Left lung (tissue), 10 donors: Measurements from ENCODE around the gene STAMBP. TPM values are rescaled to one million over a fixed set of nuclear protein-coding genes. Genes with fewer than 3 reads are reported as not detected.
"Not testable (repeated sequence)": the region's sequence is repeated elsewhere in the genome, so short reads cannot be mapped to it uniquely, and the experiment has no call there.

Source experiments
- ATAC-seq: fragments of 200-7000 bp; cut with Tn5 transposase; one replicate; pipeline ENCODE4 v1.9.1; 2020; ENCODE audit warnings: moderate library complexity
- DNase-seq, 4 donors: peaks; one replicate each; pipeline ENCODE4 v3.0.0-alpha.2; 2013 to 2020
- H3K27ac ChIP-seq, 2 donors: fragments of 200-600 bp; sonication (generic) in 1 of 2; one replicate each; pipeline versions ENCODE4 v1.5.0 to v1.8.0; 2020 to 2021
- H3K27me3 ChIP-seq, 2 donors: fragments of 200-600 bp; sonication (generic) in 1 of 2; one replicate each; pipeline versions ENCODE4 v1.5.0 to v1.8.0; 2020 to 2021
- H3K36me3 ChIP-seq, 2 donors: fragments of 200-600 bp; sonication (generic) in 1 of 2; one replicate each; pipeline versions ENCODE4 v1.5.0 to v1.8.0; 2020 to 2021
- H3K4me1 ChIP-seq, 2 donors: fragments of 200-600 bp; one replicate each; pipeline ENCODE4 v1.8.0; 2021
- H3K4me3 ChIP-seq, 2 donors: fragments of 200-600 bp; sonication (generic) in 1 of 2; one replicate each; pipeline versions ENCODE4 v1.5.0 to v1.8.0; 2020 to 2021; ENCODE audit warnings: mild to moderate bottlenecking in 1 of 2
- H3K9me3 ChIP-seq, 2 donors: fragments of 200-600 bp; sonication (generic) in 1 of 2; one replicate each; pipeline versions ENCODE4 v1.5.0 to v1.8.0; 2020 to 2021
- intact Hi-C, 2 donors: fragments of 100-400 bp; cut with DNase I; formaldehyde crosslinking; loops; one replicate each; pipeline versions ENCODE4 v1.11.2 to v1.14.2; 2022
- polyA plus RNA-seq, 6 donors: library from polyadenylated mRNA; unstranded; fragments of 120-200 nt; gene quantifications; one replicate each; pipeline ENCODE4 v1.2.1, GENCODE V29; 2013; ENCODE audit not compliant: insufficient read length in 6 of 6
- total RNA-seq, 2 donors: library from RNA; stranded (reverse); fragmentation: NEBNext Ultra II Directional; extraction: Animal tissue kit (Norgen Biotek cat#: 25700); gene quantifications; one replicate each; pipeline ENCODE4 v1.2.1, GENCODE V29; 2021
- TF ChIP-seq, protein P1 (sequence below), 2 donors: fragments of 200-600 bp; sonication (generic) in 1 of 2; IDR thresholded peaks; one replicate each; pipeline versions ENCODE4 v1.5.0 to v1.8.0; 2021; ENCODE audit warnings: antibody characterized with exemption in 2 of 2
- donor health status: DM: no; HTN: yes; CAD: no.
- donor health status: DM: no; HTN: no; CAD: no.

The STAMBP gene
- total and polyA plus RNA-seq, 8 donors: 32.6 to 57.0 (median 51.1) TPM

DNA sequence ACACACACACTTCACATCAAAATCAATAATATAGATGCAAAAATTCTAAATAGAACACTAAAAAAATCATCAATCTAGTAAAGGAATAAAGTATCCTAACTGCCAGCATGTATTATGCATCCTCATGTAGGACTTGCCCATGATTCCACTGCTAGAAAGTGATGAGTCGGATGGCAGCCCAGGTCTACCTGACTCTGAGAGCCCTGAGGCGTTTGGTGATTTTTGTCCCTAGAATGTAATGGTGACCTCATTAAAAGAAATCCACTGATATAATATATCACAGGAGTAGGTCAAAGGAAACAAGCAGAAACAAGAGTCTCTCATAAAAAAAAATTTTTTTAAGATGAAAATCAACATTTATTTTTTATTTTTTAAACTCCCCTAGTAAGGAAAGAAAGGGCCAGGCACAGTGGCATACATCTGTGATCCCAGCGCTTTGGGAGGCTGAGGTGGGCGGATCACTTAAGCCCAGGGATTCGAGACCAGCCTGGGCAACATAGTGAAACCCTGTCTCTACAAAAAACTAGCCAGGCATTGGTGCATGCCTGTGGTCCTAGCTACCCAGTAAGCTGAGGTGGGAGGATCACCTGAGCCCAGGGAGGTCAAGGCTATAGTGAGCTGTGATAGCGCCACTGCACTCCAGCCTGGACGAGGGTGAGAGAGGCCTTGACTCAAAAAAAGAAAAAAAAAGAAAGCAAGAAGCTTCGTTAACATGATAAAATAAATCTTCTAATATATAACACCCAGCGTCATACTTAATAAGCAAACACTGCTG, 39.6 kb downstream of the STAMBP start:
- intact Hi-C loops: no loop called here
- Histone ChIP-seq H3K4me3 (no peak overlapping the region), H3K27me3 (no peaks in the 10 kb centered on the region), H3K9me3 (no peaks in the 10 kb centered on the region), H3K4me1 (no peaks in the 10 kb centered on the region), H3K36me3 (peaks cover 0 to 38% of the 10 kb centered on the region in 2 donors), H3K27ac (no peak overlapping the region)
- TF ChIP-seq, protein P1, sequence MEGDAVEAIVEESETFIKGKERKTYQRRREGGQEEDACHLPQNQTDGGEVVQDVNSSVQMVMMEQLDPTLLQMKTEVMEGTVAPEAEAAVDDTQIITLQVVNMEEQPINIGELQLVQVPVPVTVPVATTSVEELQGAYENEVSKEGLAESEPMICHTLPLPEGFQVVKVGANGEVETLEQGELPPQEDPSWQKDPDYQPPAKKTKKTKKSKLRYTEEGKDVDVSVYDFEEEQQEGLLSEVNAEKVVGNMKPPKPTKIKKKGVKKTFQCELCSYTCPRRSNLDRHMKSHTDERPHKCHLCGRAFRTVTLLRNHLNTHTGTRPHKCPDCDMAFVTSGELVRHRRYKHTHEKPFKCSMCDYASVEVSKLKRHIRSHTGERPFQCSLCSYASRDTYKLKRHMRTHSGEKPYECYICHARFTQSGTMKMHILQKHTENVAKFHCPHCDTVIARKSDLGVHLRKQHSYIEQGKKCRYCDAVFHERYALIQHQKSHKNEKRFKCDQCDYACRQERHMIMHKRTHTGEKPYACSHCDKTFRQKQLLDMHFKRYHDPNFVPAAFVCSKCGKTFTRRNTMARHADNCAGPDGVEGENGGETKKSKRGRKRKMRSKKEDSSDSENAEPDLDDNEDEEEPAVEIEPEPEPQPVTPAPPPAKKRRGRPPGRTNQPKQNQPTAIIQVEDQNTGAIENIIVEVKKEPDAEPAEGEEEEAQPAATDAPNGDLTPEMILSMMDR (IDR thresholded peaks at IDR 0.05): no peak
- DNase-seq (no peak), ATAC-seq (no peak)

DNA sequence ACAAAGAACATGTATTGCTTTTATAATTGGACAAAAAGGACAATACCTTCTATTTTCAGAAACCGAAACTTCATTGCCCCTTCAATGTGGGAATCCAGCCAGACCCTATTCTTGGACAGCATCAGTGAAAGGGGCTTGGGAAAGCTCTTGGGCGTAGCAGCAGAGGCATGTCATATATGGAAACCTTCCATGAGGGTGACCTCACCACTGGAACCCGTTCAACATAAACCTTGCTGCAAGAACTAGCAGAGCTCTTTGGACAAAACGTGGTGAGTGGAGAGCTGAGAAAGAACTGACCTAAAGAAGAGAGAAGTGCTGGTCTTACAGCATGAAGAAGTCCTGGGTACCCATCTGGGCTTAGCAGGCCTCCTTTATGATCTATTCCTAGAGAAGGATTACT, 41.3 kb downstream of the STAMBP start:
- no peaks in the 10 kb centered on the region for H3K27me3 ChIP-seq
- H3K9me3 ChIP-seq: no peaks in the 10 kb centered on the region
- peak in 2 of 4 donors; percentile 54 to 87 for DNase-seq
- no peaks in the 10 kb centered on the region for H3K4me1 ChIP-seq
- intact Hi-C loops: no loop called here
- H3K27ac ChIP-seq: no peak overlapping the region
- ATAC-seq: no peak
- peaks cover 0 to 21% of the 10 kb centered on the region in 2 donors for H3K36me3 ChIP-seq
- TF ChIP-seq, protein P1 (IDR thresholded peaks at IDR 0.05): no peak
- no peak overlapping the region for H3K4me3 ChIP-seq

DNA sequence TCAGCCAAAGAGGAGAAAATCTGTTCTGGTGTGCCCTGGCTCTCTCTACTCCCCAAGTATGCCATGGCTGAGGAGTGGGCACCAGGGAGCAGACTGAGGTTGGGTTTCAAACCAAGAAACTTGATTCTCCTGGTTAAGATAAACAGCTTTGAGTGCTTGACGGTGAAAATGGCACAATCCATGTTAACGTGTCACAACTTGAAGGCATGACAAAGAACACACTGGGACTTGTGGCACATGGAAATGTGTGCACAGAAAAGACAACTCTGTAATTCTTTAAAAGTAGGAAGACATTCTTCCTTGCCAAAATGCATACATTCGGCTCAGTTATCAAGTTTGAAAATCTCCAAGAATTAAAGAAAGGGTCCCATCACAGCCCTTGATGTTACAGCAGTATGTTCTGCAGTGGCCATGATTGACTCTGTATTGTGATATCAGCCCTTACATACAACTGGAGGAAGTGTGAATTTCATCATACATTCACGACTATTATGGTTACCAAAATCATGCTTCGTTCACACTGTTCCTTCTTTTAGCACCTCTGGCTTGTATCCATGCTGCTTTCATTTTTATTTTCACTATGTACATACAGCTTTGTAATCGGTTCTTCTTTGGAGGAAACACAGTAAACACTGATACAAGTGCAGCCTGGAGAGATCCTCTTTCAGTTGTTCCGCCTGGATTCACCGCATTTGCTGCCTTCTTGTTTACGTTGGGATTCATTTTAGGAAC, 48.5 kb downstream of the STAMBP start:
- DNase-seq: no peak

DNA sequence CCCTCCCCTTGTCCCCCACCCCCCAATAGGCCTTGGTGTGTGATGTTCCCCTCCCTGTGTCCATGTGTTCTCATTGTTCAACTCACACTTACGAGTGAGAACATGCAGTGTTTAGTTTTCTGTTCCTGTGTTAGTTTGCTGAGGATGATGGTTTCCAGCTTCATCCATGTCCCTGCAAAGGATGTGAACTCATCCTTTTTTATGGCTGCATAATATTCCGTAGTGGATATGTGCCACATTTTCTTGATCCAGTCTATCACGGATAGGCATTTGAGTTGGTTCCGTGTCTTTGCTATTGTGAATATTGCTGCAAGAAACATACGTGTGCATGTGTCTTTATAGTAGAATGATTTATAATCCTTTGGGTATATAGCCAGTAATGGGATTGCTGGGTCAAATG, 49.2 kb downstream of the STAMBP start:
- intact Hi-C loops, H3K36me3 ChIP-seq, H3K4me3 ChIP-seq, ATAC-seq, H3K4me1 ChIP-seq, H3K9me3 ChIP-seq, H3K27ac ChIP-seq, H3K27me3 ChIP-seq, DNase-seq: not testable (repeated sequence)

More for the DNA sequence above, 48.5 kb downstream of the STAMBP start:
- Histone ChIP-seq H3K27ac (peak overlapping the region in 1 of 2 donors; percentile 1), H3K4me3 (no peak overlapping the region), H3K36me3 (no peaks in the 10 kb centered on the region), H3K27me3 (no peaks in the 10 kb centered on the region), H3K4me1 (peaks cover 0 to 4% of the 10 kb centered on the region in 2 donors), H3K9me3 (no peaks in the 10 kb centered on the region)
- TF ChIP-seq, protein P1 (IDR thresholded peaks at IDR 0.05): no peak
- peak; percentile 63 for ATAC-seq
- intact Hi-C loops: no loop called here

DNA sequence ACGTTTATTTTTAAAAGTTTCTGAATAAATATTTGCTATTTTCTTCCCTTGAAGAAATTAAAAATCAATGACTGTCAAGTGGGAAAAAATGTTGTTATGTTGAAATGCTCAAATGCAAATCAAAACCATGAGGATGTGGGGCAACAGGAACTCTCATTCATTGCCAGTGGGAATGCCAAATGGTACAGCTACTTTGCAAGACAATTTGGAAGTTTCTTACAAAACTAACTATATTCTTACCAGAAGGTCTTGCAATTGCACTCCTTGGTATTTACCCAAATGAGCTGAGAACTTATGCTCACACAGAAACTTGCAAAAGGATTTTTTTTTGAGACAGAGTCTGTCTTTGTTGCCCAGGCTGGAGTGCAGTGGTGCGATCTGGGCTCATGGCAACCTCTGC, 56.6 kb downstream of the STAMBP start:
- Histone ChIP-seq H3K27ac (no peak overlapping the region), H3K9me3 (no peaks in the 10 kb centered on the region), H3K4me3 (no peak overlapping the region), H3K36me3 (no peaks in the 10 kb centered on the region), H3K27me3 (peaks cover 0 to 10% of the 10 kb centered on the region in 2 donors), H3K4me1 (no peaks in the 10 kb centered on the region)
- DNase-seq: no peak
- ATAC-seq: no peak
- TF ChIP-seq, protein P1 (IDR thresholded peaks at IDR 0.05): no peak
- intact Hi-C loops: no loop called here
